SK-N-DZ (cell line): Measurements from ENCODE around the gene GZMM.

Source experiments
- DNase-seq: peaks from one replicate; pipeline ENCODE4 v3.0.0-alpha.2; 2015; ENCODE audit warnings: low spot score

The GZMM gene

GRCh38 chr19:558770-559439 lies 15.1 kb downstream of the GZMM start:
- no peak for DNase-seq

GRCh38 chr19:560121-560520 lies 16.3 kb downstream of the GZMM start:
- no peak for DNase-seq

GRCh38 chr19:566403-566802 lies 22.6 kb downstream of the GZMM start:
- peak; percentile 92 for DNase-seq

- no peak for DNase-seq
These were observed 23.0 kb downstream of the GZMM start for GRCh38 chr19:566844-567243.

DNA sequence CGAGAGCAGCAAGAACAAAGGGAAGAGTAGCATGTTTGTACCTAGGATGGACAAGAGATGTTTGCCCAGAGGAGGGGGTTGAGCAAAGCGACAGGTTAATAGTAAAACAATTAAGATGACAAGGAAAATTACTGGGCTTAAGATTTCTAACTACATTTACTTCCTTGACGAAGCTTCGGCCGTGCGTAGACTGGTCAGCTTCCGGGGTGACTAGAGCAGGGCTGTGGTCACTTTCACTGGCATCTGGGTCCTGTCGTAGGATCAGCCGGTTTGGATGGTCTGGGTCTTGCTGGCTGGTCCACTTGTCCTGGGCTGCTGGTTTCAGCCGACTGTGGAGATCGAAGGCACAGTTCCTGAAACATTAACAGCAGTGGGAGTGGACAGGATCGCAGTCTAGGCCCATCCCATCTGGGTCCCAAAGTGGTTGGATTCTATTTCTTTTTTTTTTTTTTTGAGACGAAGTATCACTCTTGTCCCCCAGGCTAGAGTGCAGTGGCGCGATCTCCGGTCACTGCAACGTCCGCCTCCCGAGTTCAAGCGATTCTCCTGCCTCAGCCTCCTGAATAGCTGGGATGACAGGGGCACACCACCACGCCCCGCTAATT lies 23.5 kb downstream of the GZMM start:
- no peak for DNase-seq

DNA sequence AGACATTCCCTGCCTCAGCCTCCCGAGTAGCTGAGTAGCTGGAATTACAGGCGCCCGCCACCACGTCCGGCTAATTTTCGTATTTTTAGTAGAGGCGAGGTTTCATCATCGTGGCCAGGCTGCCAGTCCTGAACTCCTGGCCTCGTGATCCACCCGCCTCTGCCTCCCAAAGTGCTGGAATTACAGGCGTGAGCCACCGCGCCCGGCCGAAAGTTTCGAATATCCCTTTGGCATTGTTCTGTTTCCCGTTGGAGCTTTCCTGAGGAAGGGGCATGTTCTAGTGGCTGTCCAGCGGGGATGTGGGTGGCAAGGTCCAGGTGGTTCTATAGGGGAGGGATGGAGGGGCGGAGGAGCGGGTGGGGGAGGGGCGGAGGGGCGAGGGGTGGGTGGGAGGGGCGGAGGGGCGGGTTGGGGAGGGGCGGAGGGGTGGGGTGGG lies 26.4 kb downstream of the GZMM start:
- DNase-seq = no peak

GRCh38 chr19:570937-571565 lies 27.2 kb downstream of the GZMM start:
- DNase-seq = peak; percentile 82

DNA sequence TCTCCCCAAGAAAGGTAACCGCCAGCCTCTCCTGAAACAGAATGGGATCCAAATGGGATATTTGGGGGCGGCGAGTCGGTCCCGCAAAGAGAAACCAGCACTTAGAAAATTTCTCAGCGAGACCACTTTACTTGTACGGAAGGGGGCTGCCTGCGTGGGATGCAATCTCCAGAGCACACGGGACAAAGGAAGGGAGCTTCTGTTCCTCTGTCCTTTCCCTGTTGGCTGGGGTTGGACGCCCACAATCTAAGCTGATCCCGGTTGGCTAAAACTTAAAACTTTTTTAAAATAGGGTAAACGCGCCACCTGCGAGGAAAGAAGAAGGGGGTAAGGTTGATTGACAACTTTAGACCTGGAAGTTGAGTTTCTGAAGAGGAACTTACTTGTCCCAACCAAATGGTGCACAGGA lies 27.7 kb downstream of the GZMM start:
- peak; percentile 56 for DNase-seq

GRCh38 chr19:572140-572742 lies 28.4 kb downstream of the GZMM start, which contains the start of gene BSG:
Gene BSG, plus strand, starts transcription at chr19:572596. Its CDS starts 39 bp downstream, at chr19:572635.
- peak; percentile 99 for DNase-seq

DNA sequence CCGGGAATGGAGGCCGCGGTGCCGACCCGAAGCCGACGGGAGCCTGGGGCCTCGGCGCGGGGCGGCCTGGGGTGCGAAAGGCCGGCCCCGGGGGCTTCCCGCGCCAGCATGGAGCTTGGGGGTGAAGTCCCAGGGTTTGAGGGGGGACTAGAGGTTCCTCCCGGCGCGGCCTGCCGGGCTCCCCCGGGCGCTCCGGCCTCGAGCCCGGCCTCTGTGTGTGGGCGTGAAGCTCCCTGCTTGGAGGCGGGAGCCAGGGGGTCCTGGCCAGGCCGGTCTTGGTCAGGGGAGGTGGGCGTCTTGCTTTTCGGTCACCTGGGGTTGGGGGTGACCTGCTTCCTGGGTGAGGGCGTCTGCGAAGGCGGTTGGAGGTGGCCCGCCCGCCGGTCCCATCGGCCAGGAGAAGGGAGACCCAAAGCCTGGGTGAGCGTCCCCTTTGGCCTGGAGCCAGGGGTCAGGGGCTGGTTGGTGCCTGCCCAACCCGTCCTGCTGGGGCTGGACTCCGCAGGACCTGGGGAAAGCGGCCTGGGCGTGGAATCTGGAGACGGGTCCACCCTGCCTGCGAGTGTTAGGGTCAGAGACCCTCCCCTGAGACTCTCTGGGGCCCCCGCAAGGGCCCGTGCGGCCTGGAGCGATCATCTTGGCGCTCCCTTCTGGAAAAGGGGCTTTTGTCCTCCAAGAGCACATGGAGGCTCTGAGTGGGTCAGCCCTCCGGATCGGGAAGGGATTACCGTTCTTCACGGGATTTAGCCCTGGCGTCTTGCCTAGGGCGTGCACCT lies 29.1 kb downstream of the GZMM start:
- no peak for DNase-seq

DNA sequence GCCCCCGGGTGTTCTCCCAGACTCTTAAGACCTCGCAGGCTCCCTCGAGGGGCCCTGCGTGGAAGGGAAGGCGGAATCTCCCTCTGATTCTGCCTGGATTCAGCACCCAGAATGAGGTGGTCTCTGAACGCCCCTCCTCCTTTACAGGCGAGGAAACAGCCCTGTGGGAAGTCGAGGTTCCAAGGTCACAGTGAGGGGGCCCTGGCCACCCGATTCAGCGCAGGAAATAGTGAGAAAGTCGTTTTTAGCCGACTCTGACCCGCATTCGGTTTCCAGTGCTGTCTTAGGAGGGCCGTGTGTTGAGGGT lies 29.6 kb downstream of the GZMM start:
- DNase-seq = no peak

GRCh38 chr19:574658-575526 lies 31.0 kb downstream of the GZMM start:
- no peak for DNase-seq

GRCh38 chr19:575527-576506 lies 32.0 kb downstream of the GZMM start:
- no peak for DNase-seq

DNA sequence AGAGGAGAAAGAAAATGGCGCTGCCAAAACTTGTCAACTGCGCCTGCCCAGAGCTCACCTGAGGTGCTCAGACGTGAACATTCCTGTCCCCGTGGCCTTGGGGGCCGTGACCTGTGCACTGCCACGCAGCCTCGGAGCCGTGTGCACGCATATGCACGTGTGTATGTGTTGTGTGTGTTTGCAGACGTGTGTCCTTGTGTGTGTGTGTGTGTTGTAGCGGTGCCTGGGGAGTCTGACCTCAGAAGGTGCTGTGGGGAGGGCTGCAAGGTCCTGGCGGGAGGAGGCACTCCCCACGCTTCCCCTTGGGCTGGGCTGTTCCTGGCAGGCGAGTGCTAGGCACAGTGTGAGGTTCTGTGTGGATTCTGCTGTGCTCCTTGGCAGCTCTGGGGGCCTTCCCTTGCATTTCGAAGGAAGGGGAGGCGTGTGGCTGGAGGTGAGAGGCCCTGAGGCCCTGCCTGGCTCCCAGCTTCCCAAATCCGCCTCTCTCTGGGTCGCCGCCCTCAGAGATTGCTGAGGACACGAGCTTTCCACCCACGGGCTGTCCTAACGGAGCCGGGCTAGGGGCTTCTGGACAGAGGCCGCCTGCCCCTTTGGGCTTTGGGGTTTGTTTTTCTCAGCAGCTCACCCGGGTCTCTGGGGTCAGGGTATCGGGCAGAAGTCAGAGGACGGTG lies 33.0 kb downstream of the GZMM start:
- DNase-seq = no peak

DNA sequence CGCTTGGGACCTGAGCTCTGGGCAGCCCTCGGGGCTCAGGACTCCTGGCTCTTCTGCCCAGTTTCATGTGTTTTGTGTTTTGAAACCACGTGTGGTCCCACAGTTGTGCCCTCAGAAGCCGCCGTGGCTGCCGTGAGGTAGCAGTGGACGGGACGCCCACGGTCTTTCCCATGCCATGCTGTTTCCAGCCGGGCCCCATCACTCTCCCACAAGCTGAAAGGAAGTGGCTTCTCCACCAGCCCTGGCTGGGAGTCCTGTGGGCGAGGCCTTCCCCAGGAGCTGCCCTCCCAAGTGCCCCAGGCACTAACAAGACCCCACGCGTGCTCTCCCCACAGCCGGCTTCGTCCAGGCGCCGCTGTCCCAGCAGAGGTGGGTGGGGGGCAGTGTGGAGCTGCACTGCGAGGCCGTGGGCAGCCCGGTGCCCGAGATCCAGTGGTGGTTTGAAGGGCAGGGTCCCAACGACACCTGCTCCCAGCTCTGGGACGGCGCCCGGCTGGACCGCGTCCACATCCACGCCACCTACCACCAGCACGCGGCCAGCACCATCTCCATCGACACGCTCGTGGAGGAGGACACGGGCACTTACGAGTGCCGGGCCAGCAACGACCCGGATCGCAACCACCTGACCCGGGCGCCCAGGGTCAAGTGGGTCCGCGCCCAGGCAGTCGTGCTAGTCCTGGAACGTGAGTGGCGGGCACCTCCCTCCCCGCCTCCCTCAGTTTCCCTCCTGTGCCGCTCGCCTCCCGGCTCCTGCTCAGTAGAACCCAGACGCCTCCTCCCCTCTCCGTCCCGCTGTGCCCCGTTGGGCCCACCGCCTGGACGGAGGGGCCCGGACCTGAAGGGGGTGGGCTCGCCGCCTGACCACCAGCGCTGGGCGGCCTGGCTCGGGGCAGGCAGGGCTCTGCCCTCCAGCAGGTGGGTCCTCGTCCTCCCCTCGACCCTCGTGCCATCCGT lies 33.9 kb downstream of the GZMM start:
- DNase-seq = no peak

GRCh38 chr19:579111-579841 lies 35.4 kb downstream of the GZMM start:
- DNase-seq = no peak

GRCh38 chr19:579842-580155 lies 35.9 kb downstream of the GZMM start:
- DNase-seq = no peak
